ENCODE results near the gene TBL1X. TPM values are rescaled to one million over a fixed set of nuclear protein-coding genes. Genes with fewer than 3 reads are reported as not detected.

The TBL1X gene
- total and polyA plus RNA-seq, 4 donors: 2.3 to 21.7 (median 13.3) TPM

DNA sequence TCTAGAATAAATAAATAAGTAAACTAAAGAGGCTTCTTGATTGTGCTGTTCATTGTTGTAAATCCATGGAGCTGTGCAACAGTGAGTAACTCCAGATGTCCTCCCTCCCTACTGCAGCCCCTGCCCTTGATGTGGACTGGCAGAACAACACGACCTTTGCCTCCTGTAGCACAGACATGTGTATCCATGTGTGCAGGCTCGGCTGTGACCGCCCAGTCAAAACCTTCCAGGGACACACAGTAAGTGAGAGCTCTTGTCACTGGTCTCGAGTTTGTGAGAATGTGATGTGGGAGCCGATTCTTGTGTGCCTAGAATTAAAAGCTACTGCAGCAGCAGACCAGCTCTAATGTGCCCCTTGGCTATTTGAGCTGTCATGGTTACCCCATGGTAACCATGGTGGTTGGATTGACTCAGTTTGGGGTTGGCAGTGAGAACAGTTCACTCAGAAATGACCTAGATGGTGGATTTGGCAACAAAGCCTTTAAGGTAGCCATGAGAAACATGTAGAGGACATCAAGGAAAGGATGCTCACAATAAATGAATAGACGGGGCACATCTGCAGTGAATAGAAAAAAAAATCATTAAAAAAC is 240.1 kb downstream of the TBL1X start:
- Histone ChIP-seq H3K36me3 (ENCODE audit: control insufficient read depth in 4 of 4, insufficient read depth in 4 of 4, low read length in 4 of 4) (peaks cover 0 to 6% (median 2%) of the 10 kb centered on the region in 4 donors), H3K27me3 (ENCODE audit: control insufficient read depth in 3 of 3, insufficient read depth in 3 of 3, low read length in 2 of 3) (no peaks in the 10 kb centered on the region), H3K4me3 (no peak overlapping the region), H3K9ac (ENCODE audit: insufficient read depth in 1 of 2, low read length in 2 of 2) (no peak overlapping the region), H3K4me1 (ENCODE audit: control insufficient read depth in 5 of 5, insufficient read depth in 5 of 5, low read length in 5 of 5) (no peaks in the 10 kb centered on the region), H3K27ac (ENCODE audit: low read depth in 1 of 2, low read length in 1 of 2) (no peak overlapping the region), H3K9me3 (ENCODE audit: control insufficient read depth in 4 of 4, insufficient read depth in 3 of 4, low read length in 3 of 4) (peaks cover 0 to 8% (median 5%) of the 10 kb centered on the region in 4 donors)
- DNase-seq (no peak), ATAC-seq (ENCODE audit: insufficient read depth, low FRiP score) (no peak)
- TF ChIP-seq, protein P1, sequence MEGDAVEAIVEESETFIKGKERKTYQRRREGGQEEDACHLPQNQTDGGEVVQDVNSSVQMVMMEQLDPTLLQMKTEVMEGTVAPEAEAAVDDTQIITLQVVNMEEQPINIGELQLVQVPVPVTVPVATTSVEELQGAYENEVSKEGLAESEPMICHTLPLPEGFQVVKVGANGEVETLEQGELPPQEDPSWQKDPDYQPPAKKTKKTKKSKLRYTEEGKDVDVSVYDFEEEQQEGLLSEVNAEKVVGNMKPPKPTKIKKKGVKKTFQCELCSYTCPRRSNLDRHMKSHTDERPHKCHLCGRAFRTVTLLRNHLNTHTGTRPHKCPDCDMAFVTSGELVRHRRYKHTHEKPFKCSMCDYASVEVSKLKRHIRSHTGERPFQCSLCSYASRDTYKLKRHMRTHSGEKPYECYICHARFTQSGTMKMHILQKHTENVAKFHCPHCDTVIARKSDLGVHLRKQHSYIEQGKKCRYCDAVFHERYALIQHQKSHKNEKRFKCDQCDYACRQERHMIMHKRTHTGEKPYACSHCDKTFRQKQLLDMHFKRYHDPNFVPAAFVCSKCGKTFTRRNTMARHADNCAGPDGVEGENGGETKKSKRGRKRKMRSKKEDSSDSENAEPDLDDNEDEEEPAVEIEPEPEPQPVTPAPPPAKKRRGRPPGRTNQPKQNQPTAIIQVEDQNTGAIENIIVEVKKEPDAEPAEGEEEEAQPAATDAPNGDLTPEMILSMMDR (IDR thresholded peaks at IDR 0.05; ENCODE audit: control extremely low read depth, extremely low read depth): no peak
- WGBS, 2 donors: 88 to 99% methylated on average over 6 of the region's 6 CpGs

DNA sequence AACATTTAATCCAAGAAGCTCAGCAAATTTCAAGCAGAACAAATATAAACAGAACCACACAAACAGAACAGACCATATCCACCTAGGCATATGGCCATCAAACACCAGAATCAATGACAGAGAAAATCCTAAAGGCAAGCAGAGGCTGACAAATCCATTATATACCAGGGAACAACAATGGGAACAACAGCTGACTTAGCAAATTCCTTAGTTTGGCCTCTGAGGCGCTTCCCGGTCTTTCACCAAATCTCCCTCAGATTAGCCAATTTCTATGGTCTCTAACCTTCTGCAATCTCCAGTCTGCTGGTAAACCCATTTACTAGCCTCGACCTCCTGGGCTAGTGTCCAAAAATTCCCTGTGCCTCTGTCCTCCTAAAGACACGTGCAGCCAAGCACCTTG is 241.6 kb downstream of the TBL1X start:
- Histone ChIP-seq H3K27ac (ENCODE audit: low read depth in 1 of 2, low read length in 1 of 2) (no peak overlapping the region), H3K9ac (ENCODE audit: insufficient read depth in 1 of 2, low read length in 2 of 2) (no peak overlapping the region), H3K9me3 (ENCODE audit: control insufficient read depth in 4 of 4, insufficient read depth in 3 of 4, low read length in 3 of 4) (peaks cover 0 to 8% (median 5%) of the 10 kb centered on the region in 4 donors), H3K27me3 (ENCODE audit: control insufficient read depth in 3 of 3, insufficient read depth in 3 of 3, low read length in 2 of 3) (no peaks in the 10 kb centered on the region), H3K36me3 (ENCODE audit: control insufficient read depth in 4 of 4, insufficient read depth in 4 of 4, low read length in 4 of 4) (peaks cover 0 to 6% (median 3%) of the 10 kb centered on the region in 4 donors), H3K4me1 (ENCODE audit: control insufficient read depth in 5 of 5, insufficient read depth in 5 of 5, low read length in 5 of 5) (no peaks in the 10 kb centered on the region), H3K4me3 (no peak overlapping the region)
- ATAC-seq (ENCODE audit: insufficient read depth, low FRiP score): no peak
- no peak for DNase-seq
- TF ChIP-seq, protein P1 (IDR thresholded peaks at IDR 0.05; ENCODE audit: control extremely low read depth, extremely low read depth): no peak
- 73 to 78% methylated on average over 3 to 4 of the region's 4 CpGs for WGBS, 2 donors

DNA sequence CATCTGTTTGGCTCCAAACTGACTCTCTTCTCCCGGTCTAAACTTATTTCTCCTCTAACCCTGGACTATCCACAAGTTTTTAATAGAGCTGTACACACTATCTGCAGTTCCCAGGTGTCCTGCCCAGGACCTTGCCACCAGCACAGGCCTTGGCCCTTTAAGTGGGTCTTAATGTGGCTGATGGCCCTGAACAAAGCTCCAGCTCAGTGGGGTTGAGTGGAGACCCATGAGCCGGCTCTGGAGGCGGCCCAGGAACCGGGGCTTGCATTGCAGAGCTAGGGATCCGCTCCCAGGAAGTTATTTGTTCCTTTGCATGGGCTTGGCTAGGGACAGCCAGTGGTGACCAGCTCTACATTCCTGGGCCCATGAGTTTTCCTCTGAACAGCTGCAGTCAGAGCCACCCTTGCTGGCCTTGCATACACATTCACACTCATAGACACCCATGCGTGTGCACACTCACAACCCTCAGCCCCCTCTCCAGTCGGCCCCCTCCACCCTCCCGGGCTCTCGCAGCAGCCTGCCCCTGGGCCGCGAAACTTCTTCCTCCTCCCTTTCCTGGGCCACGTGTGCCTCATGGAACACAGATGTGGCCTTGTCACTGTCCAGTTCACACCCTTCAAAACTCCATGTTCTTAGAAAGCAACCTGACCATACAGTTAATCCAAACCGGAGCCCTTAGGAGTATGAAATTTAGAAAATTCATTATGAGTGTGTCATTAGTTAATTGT is 242.6 kb downstream of the TBL1X start:
- peaks cover 0 to 8% (median 5%) of the 10 kb centered on the region in 4 donors for H3K9me3 ChIP-seq (ENCODE audit: control insufficient read depth in 4 of 4, insufficient read depth in 3 of 4, low read length in 3 of 4)
- H3K4me3 ChIP-seq: no peak overlapping the region
- no peak for ATAC-seq (ENCODE audit: insufficient read depth, low FRiP score)
- WGBS, 2 donors: 80 to 85% methylated on average over 13 of the region's 13 CpGs
- no peaks in the 10 kb centered on the region for H3K27me3 ChIP-seq (ENCODE audit: control insufficient read depth in 3 of 3, insufficient read depth in 3 of 3, low read length in 2 of 3)
- H3K27ac ChIP-seq (ENCODE audit: low read depth in 1 of 2, low read length in 1 of 2): no peak overlapping the region
- DNase-seq: no peak
- H3K9ac ChIP-seq (ENCODE audit: insufficient read depth in 1 of 2, low read length in 2 of 2): no peak overlapping the region
- TF ChIP-seq, protein P1 (IDR thresholded peaks at IDR 0.05; ENCODE audit: control extremely low read depth, extremely low read depth): no peak
- H3K36me3 ChIP-seq (ENCODE audit: control insufficient read depth in 4 of 4, insufficient read depth in 4 of 4, low read length in 4 of 4): peaks cover 0 to 9% (median 4%) of the 10 kb centered on the region in 4 donors
- H3K4me1 ChIP-seq (ENCODE audit: control insufficient read depth in 5 of 5, insufficient read depth in 5 of 5, low read length in 5 of 5): no peaks in the 10 kb centered on the region
